Adrenal gland (tissue), 5 donors: Measurements from ENCODE around the gene DNAJC5.

ENCODE experiments used
- POLR2A ChIP-seq, 2 donors: fragments of 450-650 bp; IDR thresholded peaks; one replicate each; pipeline ENCODE4 v1.6.1; 2017; ENCODE audit warnings: antibody characterized with exemption in 2 of 2, mild to moderate bottlenecking in 2 of 2, moderate library complexity in 1 of 2
- TF ChIP-seq, protein P1 (sequence below), 6 experiments: fragments of 450-650 bp in 4 of 6; fragments of 200-600 bp in 2 of 6; sonication (generic) in 1 of 6; IDR thresholded peaks; 1 replicate in 5 of 6; 2 replicates in 1 of 6; pipeline versions ENCODE4 v1.5.1 to v1.8.0; 2016 to 2021; ENCODE audit warnings: antibody characterized with exemption in 6 of 6, mild to moderate bottlenecking in 2 of 6, moderate library complexity in 1 of 6
- donor health status: DM: no; HTN: no; CAD: no.

- TF ChIP-seq, protein P1, sequence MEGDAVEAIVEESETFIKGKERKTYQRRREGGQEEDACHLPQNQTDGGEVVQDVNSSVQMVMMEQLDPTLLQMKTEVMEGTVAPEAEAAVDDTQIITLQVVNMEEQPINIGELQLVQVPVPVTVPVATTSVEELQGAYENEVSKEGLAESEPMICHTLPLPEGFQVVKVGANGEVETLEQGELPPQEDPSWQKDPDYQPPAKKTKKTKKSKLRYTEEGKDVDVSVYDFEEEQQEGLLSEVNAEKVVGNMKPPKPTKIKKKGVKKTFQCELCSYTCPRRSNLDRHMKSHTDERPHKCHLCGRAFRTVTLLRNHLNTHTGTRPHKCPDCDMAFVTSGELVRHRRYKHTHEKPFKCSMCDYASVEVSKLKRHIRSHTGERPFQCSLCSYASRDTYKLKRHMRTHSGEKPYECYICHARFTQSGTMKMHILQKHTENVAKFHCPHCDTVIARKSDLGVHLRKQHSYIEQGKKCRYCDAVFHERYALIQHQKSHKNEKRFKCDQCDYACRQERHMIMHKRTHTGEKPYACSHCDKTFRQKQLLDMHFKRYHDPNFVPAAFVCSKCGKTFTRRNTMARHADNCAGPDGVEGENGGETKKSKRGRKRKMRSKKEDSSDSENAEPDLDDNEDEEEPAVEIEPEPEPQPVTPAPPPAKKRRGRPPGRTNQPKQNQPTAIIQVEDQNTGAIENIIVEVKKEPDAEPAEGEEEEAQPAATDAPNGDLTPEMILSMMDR (IDR thresholded peaks at IDR 0.05), result no peak
- no peak for TF ChIP-seq POLR2A (IDR thresholded peaks at IDR 0.05)
These were observed 44.4 kb downstream of the DNAJC5 start for GRCh38 chr20:63939061-63939935.
